Pons (tissue), 1 donor: ENCODE data around the gene PI4KA.
"Not testable (repeated sequence)": the region's sequence is repeated elsewhere in the genome, so short reads cannot be mapped to it uniquely, and the experiment has no call there.

Source experiments
- DNase-seq: peaks from one replicate; pipeline ENCODE4 v3.0.0-alpha.2; 2016; ENCODE audit warnings: low spot score

PI4KA gene

DNA sequence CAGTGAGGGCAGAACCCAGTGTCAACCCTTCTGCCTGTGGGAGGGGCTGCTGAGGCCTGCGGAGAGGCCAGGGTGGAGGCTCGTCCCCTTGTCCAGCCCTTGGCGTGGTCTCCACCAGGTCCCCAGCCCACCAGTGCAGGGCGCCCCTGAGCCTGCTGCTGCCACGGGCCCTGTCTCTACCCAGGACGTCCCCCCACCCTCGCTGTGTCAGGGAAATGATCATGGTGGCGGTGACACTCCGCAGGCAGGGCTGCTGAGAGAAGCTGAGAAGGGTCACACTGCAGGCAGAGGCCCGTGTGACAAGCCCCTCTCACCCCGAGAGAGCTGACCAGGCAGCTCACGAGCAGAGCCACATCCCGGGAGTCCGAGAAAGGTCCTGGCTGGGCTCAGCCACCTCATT lies 164.4 kb downstream of the PI4KA start:
- not testable (repeated sequence) for DNase-seq

DNA sequence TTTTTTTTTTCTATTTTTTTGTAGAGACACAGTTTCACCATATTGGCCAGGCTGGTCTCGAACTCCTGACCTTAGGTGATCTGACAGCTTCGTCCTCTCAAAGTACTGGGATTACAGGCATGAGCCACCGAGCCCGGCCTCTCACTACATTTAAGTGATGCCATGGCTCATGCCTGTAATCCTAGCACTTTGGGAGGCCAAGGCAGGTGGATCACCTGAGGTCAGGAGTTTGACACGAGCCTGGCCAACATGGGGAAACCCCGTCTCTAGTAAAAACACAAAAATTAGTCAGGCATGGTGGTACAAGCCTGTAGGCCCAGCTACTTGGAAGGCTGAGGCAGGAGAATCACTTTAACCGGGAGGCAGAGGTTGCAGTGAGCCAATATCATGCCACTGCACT lies 165.7 kb downstream of the PI4KA start:
- not testable (repeated sequence) for DNase-seq

- DNase-seq, result not testable (repeated sequence)
Measured at GRCh38 chr22:20690586-20691317, 167.9 kb downstream of the PI4KA start.

GRCh38 chr22:20687356-20688172 lies 171.0 kb downstream of the PI4KA start:
- DNase-seq, result not testable (repeated sequence)

DNA sequence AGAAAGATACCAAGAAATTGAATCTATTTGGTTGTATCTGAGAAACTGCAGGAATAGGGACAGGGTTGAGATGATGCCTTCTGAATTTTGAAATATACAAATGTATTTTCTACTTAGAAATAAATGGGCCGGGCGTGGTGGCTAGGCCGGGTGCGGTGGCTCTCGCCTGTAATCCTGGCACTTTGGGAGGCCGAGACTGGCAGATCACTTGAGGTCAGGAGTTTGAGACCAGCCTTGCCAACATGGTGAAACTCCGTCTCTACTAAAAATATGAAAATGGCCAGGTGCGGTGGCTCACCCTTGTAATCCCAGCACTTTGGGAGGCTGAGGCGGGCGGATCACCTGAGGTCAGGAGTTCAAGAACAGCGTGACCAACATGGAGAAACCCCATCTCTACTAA lies 172.8 kb downstream of the PI4KA start:
- DNase-seq, result not testable (repeated sequence)

GRCh38 chr22:20678792-20679435 lies 179.7 kb downstream of the PI4KA start:
- not testable (repeated sequence) for DNase-seq

DNA sequence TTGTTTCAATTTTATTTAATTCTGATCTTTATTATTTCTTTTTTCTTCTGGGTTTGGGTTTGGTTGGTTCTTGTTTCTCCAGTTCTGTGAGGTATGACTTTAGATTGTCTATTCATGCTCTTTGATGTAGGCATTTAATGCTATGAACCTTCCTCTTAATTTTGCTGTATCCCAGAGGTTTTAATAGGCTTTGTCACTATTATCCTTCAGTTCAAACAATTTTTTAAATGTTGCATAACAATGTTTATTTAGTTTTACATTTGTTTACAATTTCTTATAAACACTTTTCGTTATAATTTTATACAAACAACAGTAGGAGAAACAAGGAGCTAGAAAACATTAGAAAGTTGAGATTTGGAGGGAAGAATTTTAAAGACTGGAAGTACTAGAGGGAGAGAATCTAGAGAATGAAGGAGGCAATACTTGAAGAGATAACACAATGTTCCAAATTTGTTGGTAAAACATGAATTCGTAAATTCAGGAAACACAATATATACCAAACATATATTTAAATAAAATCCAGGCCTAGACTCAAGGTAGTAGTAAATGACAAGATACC lies 180.8 kb downstream of the PI4KA start:
- no peak for DNase-seq

DNA sequence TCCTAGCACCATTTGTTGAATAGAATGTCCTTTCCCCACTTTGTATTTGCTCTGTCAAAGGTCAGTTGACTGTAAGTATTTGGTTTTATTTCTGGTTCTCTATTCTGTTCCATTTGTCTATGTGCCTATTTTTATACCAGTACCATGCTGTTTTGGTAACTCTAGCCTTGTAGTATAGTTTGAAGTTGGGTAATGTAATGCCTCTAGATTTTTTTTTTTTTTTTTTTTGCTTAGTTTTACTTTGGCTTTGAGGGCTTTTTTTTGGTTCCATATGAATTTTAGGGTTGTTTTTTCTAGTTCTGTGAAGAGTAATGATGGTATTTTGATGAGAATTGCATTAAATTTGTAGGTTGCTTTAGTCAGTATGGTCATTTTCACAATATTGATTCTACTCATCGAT lies 183.0 kb downstream of the PI4KA start:
- not testable (repeated sequence) for DNase-seq

- DNase-seq, result no peak
Measured at GRCh38 chr22:20674998-20675397, 183.6 kb downstream of the PI4KA start.

DNA sequence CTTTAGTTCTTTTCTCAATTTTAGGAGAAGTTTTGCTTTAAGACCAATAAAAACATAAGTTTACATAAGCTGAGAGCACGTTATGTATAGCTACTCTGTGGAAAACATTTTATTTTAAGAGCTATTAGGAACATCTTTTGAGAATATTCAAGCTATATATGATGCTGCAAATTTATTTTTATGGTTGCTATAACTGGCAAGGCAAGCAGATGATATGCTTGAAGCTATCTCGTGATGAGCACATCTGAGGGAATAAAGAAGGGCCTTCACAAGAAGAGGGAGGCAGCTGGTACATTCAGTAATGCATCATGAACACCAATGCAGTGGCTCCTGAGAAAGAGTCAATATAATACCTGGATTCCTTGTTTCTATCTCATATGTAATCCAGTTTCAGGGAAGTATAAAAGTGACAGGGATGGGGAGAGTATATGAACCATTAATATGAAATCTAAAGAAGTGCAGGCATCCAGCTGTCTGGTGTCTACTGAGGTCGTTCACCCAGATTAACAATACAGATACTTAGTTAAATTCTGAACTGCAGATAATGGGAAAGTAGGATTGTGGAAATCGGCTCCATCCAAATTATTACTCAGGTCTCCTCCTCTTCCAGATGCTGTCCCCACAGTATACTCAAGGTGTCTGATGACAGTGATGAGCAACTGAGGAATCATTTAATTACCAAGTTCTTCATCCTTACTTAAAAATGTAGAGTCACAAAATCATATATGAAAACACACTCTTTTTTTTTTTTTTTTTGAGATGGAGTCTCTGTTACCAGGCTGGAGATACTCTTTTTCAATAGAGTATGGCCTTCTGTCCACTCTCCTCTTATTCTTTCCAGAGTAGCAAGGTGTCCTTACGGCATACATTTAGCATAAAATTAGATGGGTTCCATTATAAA lies 185.1 kb downstream of the PI4KA start:
- no peak for DNase-seq

DNA sequence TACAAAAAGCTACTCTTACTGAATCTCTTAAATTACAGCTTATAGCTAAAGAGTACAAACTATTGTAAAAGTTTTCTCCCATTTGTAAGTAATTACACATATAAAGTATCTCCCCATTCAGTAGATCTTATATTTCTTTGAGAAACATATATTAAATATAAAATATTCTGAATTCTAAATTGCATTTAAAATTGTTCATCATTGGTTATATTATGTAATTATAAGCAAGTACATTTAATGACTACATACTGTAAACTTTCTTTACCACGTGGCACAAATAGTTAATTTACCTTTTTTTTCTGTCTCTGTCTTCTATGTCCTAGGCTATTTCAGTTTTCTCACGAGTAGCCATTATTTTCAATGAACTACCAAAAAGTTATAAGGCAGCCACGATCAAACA lies 185.9 kb downstream of the PI4KA start:
- DNase-seq, result no peak

GRCh38 chr22:20672082-20672424 lies 186.6 kb downstream of the PI4KA start:
- DNase-seq, result no peak

DNA sequence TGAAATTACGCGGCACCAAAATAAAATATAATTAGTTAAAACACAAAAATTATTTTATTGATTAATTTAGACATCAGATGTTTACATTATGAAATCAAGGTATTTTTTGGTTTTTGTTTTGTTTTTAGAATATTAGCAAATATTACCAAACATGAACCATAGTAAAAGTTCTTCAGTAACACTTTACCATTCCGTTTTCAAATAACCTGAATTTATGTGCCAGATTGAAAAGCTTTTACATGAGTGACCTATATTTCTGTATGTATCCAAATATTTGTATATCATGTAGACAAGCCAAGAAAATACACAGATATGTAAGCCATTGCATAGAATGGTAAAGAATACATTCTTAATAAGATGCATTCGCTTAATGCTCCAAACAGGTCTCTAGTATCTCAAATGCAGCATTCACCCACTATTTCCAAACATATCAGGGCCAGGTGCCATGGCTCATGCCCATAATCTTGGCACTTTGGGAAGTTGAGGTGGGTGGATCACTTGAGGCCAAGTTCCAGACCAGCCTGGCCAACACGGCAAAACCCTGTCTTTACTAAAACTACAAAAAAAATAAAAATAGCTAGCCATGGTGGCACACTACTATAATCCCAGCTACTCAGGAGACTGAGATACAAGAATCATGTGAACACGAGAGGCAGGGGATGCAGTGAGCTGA lies 187.1 kb downstream of the PI4KA start:
- DNase-seq, result no peak

DNA sequence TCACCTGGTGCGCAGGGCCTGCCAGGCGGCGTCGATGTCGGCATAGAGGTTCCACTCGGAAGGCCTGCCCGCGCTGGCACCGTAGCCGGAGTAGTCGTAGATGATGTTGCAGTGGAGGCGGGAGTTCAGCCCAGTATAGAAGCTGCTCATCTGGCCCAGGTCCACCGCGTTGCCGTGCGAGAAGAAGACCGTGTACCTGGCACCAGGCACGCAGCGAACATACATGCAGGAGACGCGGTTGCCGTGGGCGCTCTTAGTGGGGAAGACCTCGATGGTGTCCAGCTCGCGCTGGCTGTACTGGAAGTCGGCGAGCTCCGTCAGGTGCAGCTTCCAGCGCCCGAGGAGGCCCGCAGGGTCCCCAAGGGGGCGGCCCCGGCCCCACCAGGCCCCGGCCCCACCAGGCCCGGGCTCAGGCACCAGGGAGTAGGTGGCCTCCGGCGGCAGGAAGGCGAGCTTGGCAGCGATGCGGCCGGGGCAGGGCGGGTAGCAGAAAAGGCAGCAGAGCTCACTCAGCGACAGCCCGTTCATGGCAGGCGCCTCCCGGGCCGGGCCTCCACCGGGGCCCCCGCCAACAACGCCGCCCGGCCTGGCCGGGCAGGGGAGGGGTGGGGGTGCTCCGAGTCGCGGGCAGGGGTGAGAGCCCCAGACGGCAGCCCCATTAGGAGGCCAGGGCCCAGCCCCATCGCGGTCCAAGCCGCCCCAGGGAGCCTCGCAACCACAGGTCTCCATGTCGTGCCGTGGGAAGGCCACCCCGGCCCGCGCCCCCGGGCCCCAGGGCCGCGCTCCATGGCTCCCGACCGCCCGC lies 188.0 kb downstream of the PI4KA start:
- DNase-seq, result not testable (repeated sequence)

DNA sequence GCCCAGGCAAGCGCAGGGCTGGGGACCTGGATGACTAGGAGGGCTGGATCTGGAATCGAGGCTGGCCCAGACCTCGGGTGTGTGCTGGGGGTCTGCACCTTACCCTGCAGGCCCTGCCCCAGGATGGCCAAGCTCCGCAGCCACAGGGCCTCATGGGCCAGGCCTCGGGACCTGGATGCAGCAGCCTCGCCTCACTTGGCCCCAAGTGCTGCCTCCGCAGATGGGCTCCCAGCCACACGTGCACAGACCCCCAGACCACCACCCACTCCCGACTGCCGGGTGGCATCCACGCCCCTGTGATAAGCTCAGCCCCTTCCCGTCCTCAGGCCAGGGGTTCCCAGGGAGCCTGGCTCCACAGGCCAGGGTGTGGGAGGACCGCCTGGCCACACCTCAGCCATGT lies 188.7 kb downstream of the PI4KA start:
- not testable (repeated sequence) for DNase-seq

DNA sequence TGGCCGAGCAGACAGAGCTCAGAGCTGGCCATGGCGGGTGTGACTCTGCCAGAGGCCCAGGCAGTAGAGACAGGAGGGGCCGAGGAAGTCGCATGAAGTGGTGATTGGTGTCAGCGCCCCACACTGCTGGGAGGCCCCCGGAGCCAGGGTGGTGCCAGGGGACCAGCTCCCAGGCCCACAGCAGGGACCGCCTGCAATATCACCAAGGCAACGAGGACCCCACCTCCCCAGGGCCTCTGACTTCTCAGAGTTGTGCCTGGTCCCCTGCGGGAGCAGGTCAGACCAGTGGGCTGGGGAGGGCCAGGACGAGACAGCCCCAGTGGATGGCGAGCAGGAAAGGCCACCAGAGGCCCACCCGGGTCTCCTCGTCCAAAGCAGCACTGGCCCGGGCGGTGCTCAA lies 189.1 kb downstream of the PI4KA start:
- DNase-seq, result not testable (repeated sequence)

GRCh38 chr22:20668769-20669168 lies 189.8 kb downstream of the PI4KA start:
- DNase-seq, result not testable (repeated sequence)

DNA sequence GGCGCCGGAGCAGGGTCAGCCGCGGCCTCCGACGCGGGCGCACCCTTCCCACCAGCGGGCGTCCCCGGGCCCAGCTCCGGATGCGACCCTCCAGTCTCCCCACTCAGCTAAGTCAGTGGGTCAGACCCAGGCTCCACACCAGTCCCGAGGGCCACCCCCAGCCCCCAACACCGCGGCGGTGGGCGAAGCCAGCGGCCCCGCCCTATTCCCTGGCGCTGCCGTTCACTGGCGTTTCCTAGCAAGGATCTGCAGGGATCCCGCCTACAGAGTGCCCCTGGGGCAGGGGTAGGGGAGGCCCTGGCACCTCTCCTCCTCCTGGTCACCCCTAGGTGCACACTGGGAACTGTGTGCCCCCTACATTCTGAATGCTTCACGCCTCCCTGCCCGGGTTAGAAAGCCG lies 190.4 kb downstream of the PI4KA start:
- DNase-seq, result not testable (repeated sequence)

DNA sequence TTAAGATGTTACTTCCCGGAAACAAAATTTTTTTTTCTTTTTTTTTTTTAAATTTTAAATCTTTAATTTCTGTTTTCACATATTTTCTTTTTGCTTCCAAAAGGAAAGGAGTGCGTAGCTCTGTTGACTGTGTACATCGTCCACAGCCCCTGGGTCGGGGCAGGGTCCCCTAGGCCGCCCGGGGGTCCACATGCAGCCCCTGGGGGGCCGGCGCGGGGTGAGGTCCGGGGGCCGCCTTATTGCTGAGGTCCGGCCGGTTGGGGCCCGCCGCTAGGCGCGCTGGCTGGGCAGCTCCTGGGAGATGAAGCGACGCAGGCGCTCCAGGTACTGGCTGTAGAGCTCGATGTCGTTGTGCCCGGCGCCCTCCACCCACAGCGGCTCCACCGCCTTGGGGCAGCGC lies 191.1 kb downstream of the PI4KA start:
- not testable (repeated sequence) for DNase-seq

- DNase-seq, result no peak
Measured at GRCh38 chr22:20666560-20666959, 192.1 kb downstream of the PI4KA start.
